ENCODE results near the gene SRRM4.

Gene SRRM4

GRCh38 chr12:119202544-119202943 is 221.2 kb downstream of the SRRM4 start:
- TF ChIP-seq, protein P1, sequence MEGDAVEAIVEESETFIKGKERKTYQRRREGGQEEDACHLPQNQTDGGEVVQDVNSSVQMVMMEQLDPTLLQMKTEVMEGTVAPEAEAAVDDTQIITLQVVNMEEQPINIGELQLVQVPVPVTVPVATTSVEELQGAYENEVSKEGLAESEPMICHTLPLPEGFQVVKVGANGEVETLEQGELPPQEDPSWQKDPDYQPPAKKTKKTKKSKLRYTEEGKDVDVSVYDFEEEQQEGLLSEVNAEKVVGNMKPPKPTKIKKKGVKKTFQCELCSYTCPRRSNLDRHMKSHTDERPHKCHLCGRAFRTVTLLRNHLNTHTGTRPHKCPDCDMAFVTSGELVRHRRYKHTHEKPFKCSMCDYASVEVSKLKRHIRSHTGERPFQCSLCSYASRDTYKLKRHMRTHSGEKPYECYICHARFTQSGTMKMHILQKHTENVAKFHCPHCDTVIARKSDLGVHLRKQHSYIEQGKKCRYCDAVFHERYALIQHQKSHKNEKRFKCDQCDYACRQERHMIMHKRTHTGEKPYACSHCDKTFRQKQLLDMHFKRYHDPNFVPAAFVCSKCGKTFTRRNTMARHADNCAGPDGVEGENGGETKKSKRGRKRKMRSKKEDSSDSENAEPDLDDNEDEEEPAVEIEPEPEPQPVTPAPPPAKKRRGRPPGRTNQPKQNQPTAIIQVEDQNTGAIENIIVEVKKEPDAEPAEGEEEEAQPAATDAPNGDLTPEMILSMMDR (IDR thresholded peaks at IDR 0.05; ENCODE audit: insufficient read depth, low read length, missing control alignments): no peak
- POLR2A ChIA-PET: no interaction called here
- CTCF ChIA-PET: interaction anchor here (1.7 kb wide), 1 partner anchor 14 kb away, joined by 4 read pairs; no protein-coding TSS in a partner anchor
- DNase-seq (ENCODE audit: low read depth, low spot score): no peak
- H3K4me3 ChIP-seq (ENCODE audit: low read depth, low read length): no peak overlapping the region

GRCh38 chr12:119204131-119204530 is 222.8 kb downstream of the SRRM4 start:
- CTCF ChIA-PET: interaction anchor here (1.7 kb wide), 1 partner anchor 15 kb away, joined by 4 read pairs; no protein-coding TSS in a partner anchor
- DNase-seq (ENCODE audit: low read depth, low spot score): no peak
- TF ChIP-seq, protein P1 (IDR thresholded peaks at IDR 0.05; ENCODE audit: insufficient read depth, low read length, missing control alignments): no peak
- POLR2A ChIA-PET: no interaction called here
- H3K4me3 ChIP-seq (ENCODE audit: low read depth, low read length): no peak overlapping the region

DNA sequence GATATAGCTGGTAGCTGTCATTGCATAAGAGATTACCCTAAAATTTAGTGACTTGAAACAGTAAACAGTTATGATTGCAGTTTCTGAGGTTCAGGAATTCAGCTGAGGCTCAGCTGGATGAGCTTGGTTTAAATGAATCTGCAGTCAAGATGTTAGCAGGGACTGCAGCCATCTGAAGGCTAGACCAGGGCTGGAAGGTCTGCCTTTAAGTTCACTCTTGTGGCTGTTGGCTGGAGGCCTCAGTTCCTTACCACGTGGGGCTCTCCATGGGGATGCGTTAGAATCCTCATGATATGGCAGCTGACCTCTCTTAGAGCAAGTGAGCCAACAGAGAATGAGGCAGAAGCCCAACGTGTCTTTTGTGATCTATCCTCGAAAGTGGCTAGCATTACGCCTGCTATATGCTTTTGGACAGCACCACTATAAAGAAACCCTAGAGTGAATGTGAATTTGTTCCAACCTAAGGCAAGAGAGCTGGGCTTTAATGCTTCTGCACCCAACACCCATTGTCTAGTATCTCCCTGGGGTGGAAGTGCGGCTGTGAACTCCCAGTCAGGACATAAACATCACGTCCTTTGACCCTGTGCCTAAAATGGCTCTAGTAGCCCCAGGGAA is 223.4 kb downstream of the SRRM4 start:
- ChIA-PET POLR2A (no interaction called here), CTCF (no interaction called here)
- no peak for DNase-seq (ENCODE audit: low read depth, low spot score)
- no peak overlapping the region for H3K4me3 ChIP-seq (ENCODE audit: low read depth, low read length)
- TF ChIP-seq, protein P1 (IDR thresholded peaks at IDR 0.05; ENCODE audit: insufficient read depth, low read length, missing control alignments): no peak

- ChIA-PET POLR2A (no interaction called here), CTCF (no interaction called here)
- no peak overlapping the region for H3K4me3 ChIP-seq (ENCODE audit: low read depth, low read length)
- DNase-seq (ENCODE audit: low read depth, low spot score): no peak
- TF ChIP-seq, protein P1 (IDR thresholded peaks at IDR 0.05; ENCODE audit: insufficient read depth, low read length, missing control alignments): no peak
These were observed 225.2 kb downstream of the SRRM4 start for GRCh38 chr12:119206348-119207062.

- TF ChIP-seq, protein P1 (IDR thresholded peaks at IDR 0.05; ENCODE audit: insufficient read depth, low read length, missing control alignments): no peak
- DNase-seq (ENCODE audit: low read depth, low spot score): no peak
- CTCF ChIA-PET: no interaction called here
- no peak overlapping the region for H3K4me3 ChIP-seq (ENCODE audit: low read depth, low read length)
- POLR2A ChIA-PET: no interaction called here
These were observed 225.8 kb downstream of the SRRM4 start for GRCh38 chr12:119207063-119207560.

- CTCF ChIA-PET: no interaction called here
- POLR2A ChIA-PET: no interaction called here
- no peak for DNase-seq (ENCODE audit: low read depth, low spot score)
- TF ChIP-seq, protein P1 (IDR thresholded peaks at IDR 0.05; ENCODE audit: insufficient read depth, low read length, missing control alignments): no peak
- no peak overlapping the region for H3K4me3 ChIP-seq (ENCODE audit: low read depth, low read length)
These were observed 227.3 kb downstream of the SRRM4 start for GRCh38 chr12:119208626-119209061.
